ENCODE results near the gene LRRC8A.

DNA sequence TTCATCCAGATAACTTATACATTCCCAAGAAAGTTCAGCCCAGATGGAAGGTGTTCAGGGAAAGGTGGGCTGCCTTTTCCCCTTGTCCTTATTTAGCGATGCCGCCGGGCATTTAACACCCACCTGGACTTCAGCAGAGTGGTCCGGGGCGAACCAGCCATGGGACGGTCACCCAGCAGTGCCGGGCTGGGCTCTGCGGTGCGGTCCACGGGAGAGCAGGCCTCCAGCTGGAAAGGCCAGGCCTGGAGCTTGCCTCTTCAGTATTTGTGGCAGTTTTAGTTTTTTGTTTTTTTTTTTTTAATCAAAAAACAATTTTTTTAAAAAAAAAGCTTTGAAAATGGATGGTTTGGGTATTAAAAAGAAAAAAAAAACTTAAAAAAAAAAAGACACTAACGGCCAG lies 34.8 kb downstream of the LRRC8A start:
- no peak for TF ChIP-seq EP300 (conservative IDR thresholded peaks at IDR 0.05; ENCODE audit: poor library complexity, severe bottlenecking)
- no peak for TF ChIP-seq EZH2 (IDR thresholded peaks at IDR 0.05; ENCODE audit: borderline replicate concordance, insufficient read depth, low read length, poor library complexity, severe bottlenecking)
- TF ChIP-seq, protein P1, sequence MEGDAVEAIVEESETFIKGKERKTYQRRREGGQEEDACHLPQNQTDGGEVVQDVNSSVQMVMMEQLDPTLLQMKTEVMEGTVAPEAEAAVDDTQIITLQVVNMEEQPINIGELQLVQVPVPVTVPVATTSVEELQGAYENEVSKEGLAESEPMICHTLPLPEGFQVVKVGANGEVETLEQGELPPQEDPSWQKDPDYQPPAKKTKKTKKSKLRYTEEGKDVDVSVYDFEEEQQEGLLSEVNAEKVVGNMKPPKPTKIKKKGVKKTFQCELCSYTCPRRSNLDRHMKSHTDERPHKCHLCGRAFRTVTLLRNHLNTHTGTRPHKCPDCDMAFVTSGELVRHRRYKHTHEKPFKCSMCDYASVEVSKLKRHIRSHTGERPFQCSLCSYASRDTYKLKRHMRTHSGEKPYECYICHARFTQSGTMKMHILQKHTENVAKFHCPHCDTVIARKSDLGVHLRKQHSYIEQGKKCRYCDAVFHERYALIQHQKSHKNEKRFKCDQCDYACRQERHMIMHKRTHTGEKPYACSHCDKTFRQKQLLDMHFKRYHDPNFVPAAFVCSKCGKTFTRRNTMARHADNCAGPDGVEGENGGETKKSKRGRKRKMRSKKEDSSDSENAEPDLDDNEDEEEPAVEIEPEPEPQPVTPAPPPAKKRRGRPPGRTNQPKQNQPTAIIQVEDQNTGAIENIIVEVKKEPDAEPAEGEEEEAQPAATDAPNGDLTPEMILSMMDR (IDR thresholded peaks at IDR 0.05; ENCODE audit: poor library complexity, severe bottlenecking): no peak

All from neural cell (in vitro differentiated cells).